Loucy (cell line): Measurements from ENCODE around the gene NDUFAF5.
"Not testable (repeated sequence)": the region's sequence is repeated elsewhere in the genome, so short reads cannot be mapped to it uniquely, and the experiment has no call there.

ENCODE experiments used
- H2AFZ ChIP-seq: fragments of 200-600 bp; sonication (generic); 2 replicates; pipeline ENCODE4 v1.6.0; 2016; ENCODE audit warnings: antibody characterized with exemption, mild to moderate bottlenecking, low read length, moderate library complexity
- H3F3A ChIP-seq: fragments of 200-600 bp; 2 replicates; pipeline ENCODE4 v1.6.0; 2016; ENCODE audit warnings: antibody characterized with exemption, low read depth, mild to moderate bottlenecking
- H3K27me3 ChIP-seq: fragments of 200-600 bp; sonication (generic); 2 replicates; pipeline ENCODE4 v1.6.1; 2014; ENCODE audit warnings: low read length, mild to moderate bottlenecking; ENCODE audit not compliant: insufficient read depth, poor library complexity, severe bottlenecking
- H3K36me3 ChIP-seq: fragments of 200-600 bp; sonication (generic); 2 replicates; pipeline ENCODE4 v1.6.1; 2016; ENCODE audit warnings: low read length; ENCODE audit not compliant: insufficient read depth
- H3K4me1 ChIP-seq: fragments of 200-600 bp; sonication (generic); 2 replicates; pipeline ENCODE4 v1.5.1; 2014; ENCODE audit warnings: low read length, mild to moderate bottlenecking; ENCODE audit not compliant: insufficient read depth, poor library complexity, severe bottlenecking
- H3K4me2 ChIP-seq: fragments of 200-600 bp; sonication (generic); 2 replicates; pipeline ENCODE4 v1.6.0; 2014; ENCODE audit warnings: antibody characterized with exemption, low read length, low read depth, mild to moderate bottlenecking; ENCODE audit not compliant: poor library complexity, severe bottlenecking
- H3K4me3 ChIP-seq: fragments of 200-600 bp; sonication (generic); 2 replicates; pipeline ENCODE4 v1.5.1; 2014; ENCODE audit warnings: low read length, mild to moderate bottlenecking, mixed read lengths; ENCODE audit not compliant: poor library complexity, severe bottlenecking
- H3K79me2 ChIP-seq: fragments of 200-600 bp; sonication (generic); 2 replicates; pipeline ENCODE4 v1.6.1; 2014; ENCODE audit warnings: low read length; ENCODE audit not compliant: insufficient read depth
- H3K9ac ChIP-seq: fragments of 200-600 bp; sonication (generic); 2 replicates; pipeline ENCODE4 v1.6.0; 2014; ENCODE audit warnings: mild to moderate bottlenecking, low read depth, low read length, moderate library complexity; ENCODE audit not compliant: poor library complexity, severe bottlenecking
- H3K9me2 ChIP-seq: fragments of 200-600 bp; sonication (generic); replicated peaks from 2 replicates; pipeline ENCODE4 v1.6.1; 2016; ENCODE audit warnings: low read depth, low read length, mixed read lengths
- H3K9me3 ChIP-seq: fragments of 200-600 bp; sonication (generic); 2 replicates; pipeline ENCODE4 v1.6.1; 2014; ENCODE audit warnings: mild to moderate bottlenecking, antibody characterized with exemption, low read length, low read depth; ENCODE audit not compliant: insufficient read depth
- H4K20me1 ChIP-seq: fragments of 200-600 bp; sonication (generic); 2 replicates; pipeline ENCODE4 v1.6.0; 2014; ENCODE audit warnings: antibody characterized with exemption, low read length, mild to moderate bottlenecking; ENCODE audit not compliant: insufficient read depth, poor library complexity, severe bottlenecking
- CTCF ChIP-seq: fragments of 200-600 bp; sonication (generic); conservative IDR thresholded peaks from 2 replicates; pipeline ENCODE4 v1.5.1; 2014; ENCODE audit warnings: mild to moderate bottlenecking, antibody characterized with exemption, low read length
- EZH2phosphoT487 ChIP-seq: fragments of 200-600 bp; IDR thresholded peaks from 2 replicates; pipeline ENCODE4 v1.6.1; 2018; ENCODE audit warnings: antibody characterized with exemption, mild to moderate bottlenecking, moderate library complexity, borderline replicate concordance

NDUFAF5 gene

GRCh38 chr20:13755809-13756208 lies 29.0 kb upstream of the NDUFAF5 start:
- H3F3A ChIP-seq = no peaks in the 10 kb centered on the region
- no peaks in the 10 kb centered on the region for H3K79me2 ChIP-seq
- no peak overlapping the region for H3K4me2 ChIP-seq
- H3K4me3 ChIP-seq = no peak overlapping the region
- no peaks in the 10 kb centered on the region for H3K27me3 ChIP-seq
- H3K9me3 ChIP-seq = no peaks in the 10 kb centered on the region
- H3K9me2 ChIP-seq = no peaks in the 10 kb centered on the region
- H3K9ac ChIP-seq = no peak overlapping the region
- TF ChIP-seq EZH2phosphoT487 (no peak), CTCF (no peak)
- peaks cover 30% of the 10 kb centered on the region; the same call in 1 of the 2 replicates for H3K36me3 ChIP-seq
- no peaks in the 10 kb centered on the region for H4K20me1 ChIP-seq
- no peak overlapping the region for H2AFZ ChIP-seq
- no peaks in the 10 kb centered on the region for H3K4me1 ChIP-seq

- no peak overlapping the region for H3K4me3 ChIP-seq
These were observed 28.3 kb upstream of the NDUFAF5 start for GRCh38 chr20:13756551-13756950.

GRCh38 chr20:13758884-13759283 lies 25.9 kb upstream of the NDUFAF5 start:
- no peaks in the 10 kb centered on the region for H3K27me3 ChIP-seq

More at GRCh38 chr20:13756551-13756950, 28.3 kb upstream of the NDUFAF5 start:
- Histone ChIP-seq H3K27me3 (no peaks in the 10 kb centered on the region), H3F3A (no peaks in the 10 kb centered on the region), H2AFZ (no peak overlapping the region), H3K9me3 (no peaks in the 10 kb centered on the region), H3K36me3 (peaks cover 30% of the 10 kb centered on the region; the same call in 1 of the 2 replicates), H3K4me1 (no peaks in the 10 kb centered on the region), H3K9ac (no peak overlapping the region), H3K79me2 (no peaks in the 10 kb centered on the region), H3K4me2 (no peak overlapping the region), H3K9me2 (no peaks in the 10 kb centered on the region), H4K20me1 (no peaks in the 10 kb centered on the region)
- TF ChIP-seq EZH2phosphoT487 = no peak
- no peak for TF ChIP-seq CTCF

GRCh38 chr20:13760451-13760946 lies 24.3 kb upstream of the NDUFAF5 start:
- H4K20me1 ChIP-seq, H3K4me2 ChIP-seq, H3K9me3 ChIP-seq, H3K4me3 ChIP-seq, H3K4me1 ChIP-seq, H2AFZ ChIP-seq, H3K9ac ChIP-seq, H3K9me2 ChIP-seq, H3K27me3 ChIP-seq, H3K79me2 ChIP-seq, H3F3A ChIP-seq: not testable (repeated sequence)
- H3K36me3 ChIP-seq = peaks cover 37% of the 10 kb centered on the region; the same call in 1 of the 2 replicates

More at GRCh38 chr20:13758884-13759283, 25.9 kb upstream of the NDUFAF5 start:
- Histone ChIP-seq H3K9me2 (no peaks in the 10 kb centered on the region), H4K20me1 (no peaks in the 10 kb centered on the region), H2AFZ (no peak overlapping the region), H3K4me2 (no peak overlapping the region), H3K4me3 (no peak overlapping the region), H3K4me1 (no peaks in the 10 kb centered on the region), H3K79me2 (no peaks in the 10 kb centered on the region), H3K36me3 (peaks cover 30% of the 10 kb centered on the region; the same call in 1 of the 2 replicates), H3K9me3 (no peaks in the 10 kb centered on the region), H3K9ac (no peak overlapping the region), H3F3A (no peaks in the 10 kb centered on the region)
- TF ChIP-seq EZH2phosphoT487 (no peak), CTCF (no peak)
